ENCODE data around the gene MGME1. TPM values are rescaled to one million over a fixed set of nuclear protein-coding genes. Genes with fewer than 3 reads are reported as not detected.

The MGME1 gene
- total and polyA plus RNA-seq, 9 of the 15 experiments (the other 6 are each of a cell fraction or from before 2014, with no cell fraction given), result 13.4 to 45.1 (median 30.6) TPM

- TF ChIP-seq SAFB2 (IDR thresholded peaks at IDR 0.05; ENCODE audit: borderline replicate concordance, low read depth, low read length, severe bottlenecking) (no peak), FOSL1 (tag; conservative IDR thresholded peaks at IDR 0.05) (no peak), ZFP1 (CRISPR knock-in tag; IDR thresholded peaks at IDR 0.05) (no peak), PRPF4 (IDR thresholded peaks at IDR 0.05; ENCODE audit: insufficient read depth, low read depth, low read length, poor library complexity, severe bottlenecking) (no peak), ZNF57 (CRISPR knock-in tag; IDR thresholded peaks at IDR 0.05) (no peak), GTF2E2 (tag; IDR thresholded peaks at IDR 0.05) (no peak), RBM34 (IDR thresholded peaks at IDR 0.05; ENCODE audit: borderline replicate concordance, insufficient read depth, low read length) (no peak), E2F3 (CRISPR knock-in tag; IDR thresholded peaks at IDR 0.05) (no peak), ESRRB (CRISPR knock-in tag; IDR thresholded peaks at IDR 0.05; ENCODE audit: borderline replicate concordance) (no peak), BRF2 (IDR thresholded peaks at IDR 0.05; ENCODE audit: borderline replicate concordance, insufficient read depth, insufficient read length) (no peak)
Measured at GRCh38 chr20:18031050-18031449, 62.2 kb downstream of the MGME1 start (continued).

GRCh38 chr20:18031888-18032509, 63.2 kb downstream of the MGME1 start:
- no peaks in the 10 kb centered on the region for H3K4me1 ChIP-seq (replicated peaks in 1 of 2; ENCODE audit: control insufficient read depth in 2 of 2, insufficient read depth in 2 of 2, low read length in 2 of 2)
- no peaks in the 10 kb centered on the region for H3K79me2 ChIP-seq (ENCODE audit: control insufficient read depth, insufficient read depth, low read length)
- intact Hi-C loops (cut with micrococcal nuclease) (no loop called here), in situ Hi-C loops (cut with MboI) (no loop called here)
- TF ChIP-seq ZNF57 (CRISPR knock-in tag; IDR thresholded peaks at IDR 0.05) (no peak), TBP (optimal IDR thresholded peaks at IDR 0.05; ENCODE audit: low read depth, low read length) (no peak), ZNF512 (tag; IDR thresholded peaks at IDR 0.05) (peak; percentile 83)
- no peak overlapping the region for H2AFZ ChIP-seq (ENCODE audit: low read depth, low read length)
- peaks cover 12 to 32% of the 10 kb centered on the region in 2 experiments; a peak in 4 of 5 replicates for H3K27me3 ChIP-seq (ENCODE audit: control insufficient read depth in 2 of 2, insufficient read depth in 2 of 2, low read length in 2 of 2)
- H3K4me3 ChIP-seq, result no peak overlapping the region
- no peak for DNase-seq (ENCODE audit: extremely low read depth in 1 of 4, low spot score in 3 of 4)
- H3K36me3 ChIP-seq (ENCODE audit: control insufficient read depth, insufficient read depth, low read length), result no peaks in the 10 kb centered on the region
- no TSS peak for BruUV-seq (replicated peaks)
- CTCF ChIA-PET (ENCODE audit: low intra/inter-chr PET ratio), result no interaction called here
- POLR2A ChIA-PET, result no interaction called here
- H3K9me1 ChIP-seq (ENCODE audit: control insufficient read depth, insufficient read depth, low read length), result no peaks in the 10 kb centered on the region
- H3K9ac ChIP-seq (ENCODE audit: insufficient read depth in 1 of 2, low read depth in 2 of 2, low read length in 2 of 2), result no peak overlapping the region
- no peaks in the 10 kb centered on the region for H3K9me3 ChIP-seq (replicated peaks; ENCODE audit: control insufficient read depth, insufficient read depth, low read depth, low read length)
- no peaks in the 10 kb centered on the region for H4K20me1 ChIP-seq (replicated peaks; ENCODE audit: control insufficient read depth, insufficient read depth, low read length)
- 4% methylated on average over 7 of the region's 7 CpGs for WGBS (ENCODE audit: insufficient coverage, low coverage, missing lambda C conversion rate)
- H3K4me2 ChIP-seq (ENCODE audit: insufficient read depth, low read length), result no peak overlapping the region
- FAIRE-seq, result no peak
- no peak for ATAC-seq
- H3K27ac ChIP-seq (ENCODE audit: extremely low read depth, low read depth, low read length), result no peak overlapping the region
